ENCODE results near the gene BMP8A.
"Not testable (repeated sequence)": the region's sequence is repeated elsewhere in the genome, so short reads cannot be mapped to it uniquely, and the experiment has no call there.

GRCh38 chr1:39515131-39516086 lies 24.0 kb downstream of the BMP8A start:
- not testable (repeated sequence) for TF ChIP-seq POLR2A, CTCF (IDR thresholded peaks at IDR 0.05)

All from Peyer's patch (tissue), 4 donors.